ENCODE data around the gene TSEN54.

The TSEN54 gene

DNA sequence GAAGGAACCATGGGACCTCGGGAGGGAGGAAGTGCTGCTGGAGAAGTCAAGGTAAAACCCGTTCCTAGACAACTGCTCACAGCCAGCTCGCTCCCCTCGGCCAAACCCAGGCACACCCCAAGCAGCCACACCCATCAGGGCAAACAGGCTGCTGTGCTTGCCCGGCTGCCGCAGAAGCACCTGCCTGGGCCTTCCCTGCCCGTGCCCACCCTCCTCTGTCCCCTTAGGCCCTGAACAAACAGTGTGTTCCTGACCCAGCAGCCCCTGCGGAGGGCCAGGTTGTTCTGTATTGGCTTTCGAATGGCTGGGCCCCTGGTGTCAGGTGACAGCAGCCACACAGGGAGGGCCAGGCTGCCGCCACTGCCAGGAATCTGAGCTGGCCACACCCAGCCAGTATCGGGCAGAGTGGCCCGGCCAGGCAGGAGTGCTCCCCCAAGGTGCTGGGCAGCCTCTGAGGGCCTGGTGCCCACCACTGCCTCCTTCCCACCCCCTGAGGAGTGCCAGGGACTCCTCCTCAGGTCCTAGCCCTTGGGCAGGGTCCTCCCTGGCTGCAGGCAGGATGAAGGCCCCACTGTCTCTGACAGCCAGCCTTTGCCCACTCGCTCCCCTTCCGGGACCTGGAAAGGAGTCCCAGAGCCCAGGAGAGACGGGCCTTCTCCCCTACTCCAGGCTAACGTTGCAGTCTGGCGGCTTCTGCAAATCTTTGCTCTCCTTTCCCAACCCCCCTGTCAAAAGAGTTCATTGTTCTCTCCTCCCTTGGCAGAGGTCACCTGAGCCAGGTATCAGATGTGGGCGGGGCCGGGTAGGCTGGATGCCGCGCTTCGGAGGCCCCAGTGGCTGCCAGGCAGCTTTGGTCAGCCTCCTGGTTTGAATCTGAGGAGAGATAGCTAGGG lies 33.2 kb downstream of the TSEN54 start:
- DNase-seq, result no peak

DNA sequence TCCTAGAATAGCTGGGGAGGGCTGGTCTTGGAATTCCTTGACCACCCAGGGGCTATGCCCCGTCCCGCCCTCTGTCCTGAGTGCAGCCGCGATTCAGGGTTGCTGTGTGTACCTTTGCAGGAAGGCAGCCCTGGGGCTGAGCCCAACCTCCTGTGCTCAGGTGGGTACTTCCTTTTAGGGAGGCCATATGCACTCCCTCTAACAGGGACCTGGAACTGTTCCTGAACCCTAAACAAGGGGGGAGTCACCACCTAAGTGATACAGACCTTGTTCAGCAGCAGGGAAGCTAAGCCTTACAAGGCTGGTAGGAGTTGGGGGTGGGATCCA lies 33.8 kb downstream of the TSEN54 start:
- DNase-seq, result no peak

DNA sequence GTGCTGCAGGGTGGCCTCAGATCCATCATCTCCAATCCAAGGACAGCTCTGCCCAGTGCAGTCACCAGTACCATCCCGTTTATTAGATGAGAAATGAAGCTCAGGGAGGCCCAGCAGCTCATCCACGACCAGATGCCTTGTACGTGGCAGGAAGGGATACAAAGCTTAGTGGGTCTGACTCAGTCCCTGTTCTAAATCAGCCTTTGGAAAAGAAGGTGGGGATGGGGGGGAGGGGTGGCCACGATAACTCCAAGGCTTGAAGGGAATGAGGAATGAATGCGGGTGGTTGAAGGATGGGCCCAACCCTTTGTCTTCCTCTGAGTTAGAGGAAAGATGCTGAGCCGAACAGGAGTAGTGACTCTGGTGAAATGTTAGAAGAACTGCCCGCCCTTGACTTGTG lies 34.9 kb downstream of the TSEN54 start:
- DNase-seq, result no peak

DNA sequence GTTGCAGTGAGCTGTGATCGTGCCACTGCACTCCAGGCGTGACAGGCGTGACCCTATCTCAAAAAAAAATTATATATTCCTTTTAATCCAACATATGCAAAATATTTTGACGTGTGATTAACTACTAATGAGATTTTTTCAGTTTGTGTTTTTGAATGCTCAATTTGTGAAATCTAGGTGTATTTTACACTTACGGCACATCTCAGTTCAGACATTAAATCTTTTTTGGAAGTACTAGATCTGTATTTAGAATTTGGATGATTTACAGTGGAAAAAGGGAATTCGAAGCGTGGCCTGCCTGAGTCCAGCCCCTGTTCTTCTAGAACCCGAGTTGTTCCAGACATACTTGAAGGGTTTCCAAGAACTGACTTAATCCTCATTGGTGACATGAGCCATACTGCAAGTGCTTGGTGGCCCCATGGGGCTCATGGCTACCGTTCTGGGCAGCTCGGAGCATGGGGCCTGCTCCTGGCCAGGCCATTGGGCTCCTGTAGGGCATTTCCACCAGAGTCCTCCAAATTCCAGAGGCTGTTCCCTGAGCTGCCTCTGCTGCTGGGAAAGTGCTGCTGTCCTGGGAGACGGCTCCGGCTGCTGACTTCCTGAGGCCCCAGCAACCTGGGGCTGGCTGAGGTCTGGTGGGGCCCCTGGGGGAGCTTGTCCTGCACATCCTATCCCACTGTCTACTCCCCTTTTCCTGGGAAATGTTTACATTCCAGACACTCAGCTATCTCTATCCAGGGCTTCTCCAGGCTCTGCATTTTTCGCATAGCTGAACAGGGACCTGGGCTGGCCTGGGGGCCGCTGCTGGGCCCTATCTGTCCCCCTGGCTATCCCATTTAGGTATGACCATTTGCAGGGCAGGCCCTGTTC lies 36.3 kb downstream of the TSEN54 start:
- DNase-seq, result no peak

DNA sequence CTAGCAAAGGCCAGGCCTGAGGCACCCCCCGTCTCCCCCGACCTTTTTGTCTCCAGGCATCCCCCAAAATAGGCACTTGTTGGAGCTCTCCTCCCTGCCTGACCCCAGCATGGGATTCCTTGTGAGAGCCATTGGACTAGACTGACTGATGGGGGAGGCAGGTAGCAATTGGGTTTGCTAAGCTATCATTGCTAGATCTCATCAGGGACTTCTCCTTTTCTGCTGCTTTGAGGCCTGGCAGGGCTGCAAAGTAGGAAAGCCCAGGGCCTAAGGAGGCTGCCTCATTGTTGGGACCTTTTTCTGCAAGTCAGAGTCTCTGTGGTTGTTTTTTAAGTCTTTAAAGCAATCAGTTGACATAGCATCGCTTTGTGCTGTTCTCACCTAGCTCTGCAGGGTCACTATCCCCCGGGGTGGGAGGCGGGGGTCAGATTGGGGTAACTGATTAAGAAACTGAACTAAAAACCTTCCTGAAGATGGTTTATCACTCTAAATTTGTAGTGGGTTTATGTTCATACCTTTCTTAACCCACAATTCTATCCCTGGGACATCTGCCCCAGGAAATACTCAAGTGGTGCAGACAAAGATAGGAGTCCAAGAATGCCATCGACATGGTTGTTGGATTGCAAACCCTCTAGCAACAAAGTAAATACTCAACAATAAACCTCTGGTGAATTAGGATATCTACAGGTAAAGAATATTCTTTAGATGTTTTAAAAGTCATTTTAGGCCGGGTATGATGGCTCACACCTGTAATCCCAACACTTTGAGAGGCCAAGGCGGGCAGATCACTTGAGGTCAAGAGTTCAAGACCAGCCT lies 37.2 kb downstream of the TSEN54 start:
- DNase-seq, result no peak

DNA sequence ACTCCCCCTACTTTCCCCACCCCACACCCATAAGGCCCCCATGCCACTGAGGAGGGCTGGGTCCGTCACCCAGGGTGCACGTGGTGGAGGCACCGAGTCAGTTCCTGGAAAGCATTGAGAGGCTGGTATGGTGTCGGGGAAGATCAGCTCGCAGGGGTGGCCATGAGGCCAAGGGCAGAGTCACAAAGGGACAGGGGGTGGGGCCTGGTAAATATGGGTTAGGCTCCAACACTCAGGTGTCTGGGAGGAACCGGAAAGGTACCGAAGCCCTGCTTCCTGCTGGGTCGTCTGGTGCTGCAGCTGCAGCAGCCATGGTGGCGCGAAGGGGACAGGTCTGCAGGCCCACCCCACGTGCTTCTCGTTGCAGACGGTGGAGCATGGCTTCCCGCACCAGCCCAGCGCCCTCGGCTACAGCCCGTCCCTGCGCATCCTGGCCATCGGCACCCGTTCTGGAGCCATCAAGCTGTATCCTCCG lies 39.4 kb downstream of the TSEN54 start:
- DNase-seq, result no peak

DNA sequence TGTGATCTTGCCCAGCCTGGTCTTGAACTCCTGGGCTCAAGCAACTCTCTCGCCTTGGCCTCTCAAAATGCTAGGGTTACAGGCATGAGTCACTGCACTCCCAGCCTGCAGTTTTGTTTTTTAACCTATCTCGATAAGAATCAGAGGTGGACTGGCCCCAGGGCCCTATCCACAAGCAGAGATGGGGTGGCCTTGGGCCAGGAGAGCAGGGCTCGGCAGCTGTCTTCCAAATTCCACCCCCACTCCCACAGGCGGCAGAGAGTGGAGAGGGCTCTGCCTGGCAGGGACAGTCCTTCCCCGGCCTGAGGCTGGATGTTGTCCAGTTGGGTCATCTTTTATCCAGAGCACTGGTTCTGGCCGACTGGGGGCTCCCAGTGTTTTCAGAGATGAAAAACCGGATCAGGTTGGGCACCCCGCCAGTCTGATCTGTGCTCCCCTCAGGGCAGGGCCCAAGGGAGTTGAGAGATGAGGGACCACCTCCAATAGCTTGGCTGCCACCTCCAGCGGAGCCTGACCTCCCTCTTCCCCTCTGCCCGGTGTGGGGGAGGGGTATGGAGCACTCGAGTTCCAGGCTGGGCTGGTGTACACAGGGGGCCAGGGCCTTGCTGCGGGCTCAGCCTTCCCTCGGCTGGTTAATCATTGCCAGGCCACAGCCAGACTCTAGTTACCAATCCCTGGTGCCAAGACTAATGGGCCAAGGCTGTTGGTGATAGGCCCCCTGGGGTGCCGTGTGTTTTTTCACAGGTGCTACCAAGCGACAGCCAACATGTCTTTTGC lies 40.9 kb downstream of the TSEN54 start:
- DNase-seq, result no peak

DNA sequence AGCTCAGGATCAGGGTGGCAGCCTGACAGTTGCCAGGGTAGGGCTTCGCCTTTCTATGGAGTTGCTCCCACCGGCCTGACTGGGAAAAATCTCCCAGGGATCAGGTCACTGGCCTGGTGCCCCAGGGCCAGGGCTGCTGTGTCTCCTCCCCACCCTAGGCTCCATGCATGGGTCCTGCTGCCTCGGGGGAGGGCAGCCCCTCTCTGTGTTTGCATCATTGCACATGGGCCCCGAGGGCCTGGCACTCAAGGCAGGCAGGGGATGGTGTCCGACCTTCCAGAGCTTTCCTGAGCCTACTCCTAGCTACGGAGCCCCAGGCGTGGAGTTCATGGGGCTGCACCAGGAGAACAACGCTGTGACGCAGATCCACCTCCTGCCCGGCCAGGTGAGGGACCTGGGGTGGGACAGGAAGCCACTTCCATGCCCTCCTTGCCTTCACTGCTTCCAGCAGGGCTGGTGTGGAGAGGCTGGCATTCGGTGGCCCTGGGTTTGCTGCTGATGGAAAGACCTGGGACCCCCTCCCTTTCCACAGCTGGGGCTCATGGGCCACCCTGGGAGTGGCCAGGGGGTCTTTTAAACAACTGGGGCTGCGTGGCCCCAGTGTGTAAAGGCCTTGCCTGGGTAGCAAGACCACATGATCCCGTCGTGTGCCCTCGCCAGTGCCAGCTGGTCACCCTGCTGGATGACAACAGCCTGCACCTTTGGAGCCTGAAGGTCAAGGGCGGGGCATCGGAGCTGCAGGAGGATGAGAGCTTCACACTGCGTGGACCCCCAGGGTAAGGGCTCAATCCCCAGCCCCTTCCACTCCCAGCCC lies 41.7 kb downstream of the TSEN54 start:
- DNase-seq, result no peak

DNA sequence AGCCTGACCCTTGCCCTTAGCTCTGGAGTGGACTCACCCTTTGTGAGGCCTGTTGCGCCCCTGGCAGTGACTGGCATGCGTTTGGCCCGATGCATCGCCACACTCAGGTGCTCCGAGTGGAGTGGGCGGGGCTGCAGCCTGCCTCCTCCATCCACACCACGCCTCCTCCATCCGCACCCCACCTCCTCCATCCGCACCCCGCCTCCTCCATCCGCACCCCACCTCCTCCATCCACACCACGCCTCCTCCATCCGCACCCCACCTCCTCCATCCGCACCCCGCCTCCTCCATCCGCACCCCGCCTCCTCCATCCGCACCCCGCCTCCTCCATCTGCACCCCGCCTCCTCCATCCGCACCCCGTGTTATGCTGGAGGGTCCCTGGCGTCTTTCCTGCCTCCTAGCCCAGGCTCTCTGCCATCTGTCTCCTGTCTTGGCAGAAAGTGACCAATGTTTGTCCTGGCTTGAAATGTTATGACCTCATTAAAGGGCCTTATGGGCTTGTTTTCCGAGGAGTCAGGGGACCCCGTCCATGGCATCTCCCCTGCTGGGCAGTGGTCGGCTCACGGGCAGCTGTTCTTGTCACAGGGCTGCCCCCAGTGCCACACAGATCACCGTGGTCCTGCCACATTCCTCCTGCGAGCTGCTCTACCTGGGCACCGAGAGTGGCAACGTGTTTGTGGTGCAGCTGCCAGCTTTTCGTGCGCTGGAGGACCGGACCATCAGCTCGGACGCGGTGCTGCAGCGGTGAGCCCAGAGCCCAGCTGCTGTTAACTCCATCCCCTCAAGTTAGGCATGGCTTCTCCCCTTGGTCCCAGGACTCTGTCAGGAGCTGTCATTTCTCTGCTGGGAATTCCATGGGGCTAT lies 42.6 kb downstream of the TSEN54 start:
- DNase-seq, result no peak

DNA sequence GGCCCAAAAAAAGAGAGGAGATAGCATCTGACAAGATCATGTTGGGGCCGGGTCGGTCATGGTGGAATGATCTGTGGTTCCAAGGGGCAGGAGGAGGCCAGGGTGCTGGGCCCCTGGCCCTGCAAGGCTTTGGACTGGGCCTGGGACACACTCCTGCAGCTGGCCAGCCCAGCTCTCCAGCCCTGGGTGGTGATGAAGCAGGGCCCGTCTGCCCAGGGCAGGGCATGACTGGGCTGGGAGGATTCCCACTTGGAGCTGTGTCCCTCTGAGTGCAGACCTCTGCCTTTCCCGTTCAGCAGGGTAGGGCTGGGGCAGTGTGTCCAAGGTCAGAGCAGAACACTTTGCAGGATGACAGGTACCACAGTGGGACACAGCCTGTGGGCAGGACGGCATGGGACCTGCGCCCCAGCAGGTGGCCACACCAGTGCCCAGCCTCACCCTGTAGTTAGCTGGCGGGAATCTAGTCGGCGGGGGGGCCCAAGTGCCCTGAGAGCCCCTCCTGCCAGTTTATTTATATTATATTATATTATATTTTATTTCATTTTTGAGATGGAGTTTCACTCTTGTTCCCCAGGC lies 43.7 kb downstream of the TSEN54 start:
- DNase-seq, result no peak

DNA sequence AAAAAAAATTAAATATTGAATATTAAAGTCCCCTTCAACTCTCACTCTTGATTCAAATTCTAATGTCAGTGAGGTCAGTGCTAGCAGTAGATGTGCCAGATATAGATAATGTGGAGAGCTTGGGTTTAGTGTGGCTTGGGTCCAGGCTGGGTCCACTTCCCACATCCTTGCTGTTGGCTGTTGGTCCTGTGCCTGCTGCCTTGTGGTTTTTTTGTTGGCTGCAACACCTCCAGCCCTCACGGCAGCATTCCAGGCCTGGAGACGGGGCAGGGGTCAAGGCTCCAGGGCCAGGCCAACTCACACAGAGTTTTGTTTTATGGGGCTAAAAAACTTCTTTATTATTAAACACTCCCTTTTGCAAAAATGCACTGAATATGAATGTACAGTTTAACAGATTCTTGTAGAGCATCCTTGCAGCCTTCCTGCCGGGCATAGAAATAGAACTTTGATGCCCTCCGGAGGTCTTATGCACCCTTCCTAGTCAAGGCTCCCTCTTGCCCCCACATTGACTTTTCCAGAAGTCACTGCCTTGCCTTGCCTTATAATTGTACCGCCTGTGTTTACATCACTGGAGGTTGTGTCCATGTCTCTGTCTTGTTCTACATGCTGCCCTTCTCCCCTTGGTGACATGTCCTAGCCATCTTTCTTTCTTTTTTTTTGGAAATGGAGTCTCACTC lies 45.7 kb downstream of the TSEN54 start:
- DNase-seq, result no peak

DNA sequence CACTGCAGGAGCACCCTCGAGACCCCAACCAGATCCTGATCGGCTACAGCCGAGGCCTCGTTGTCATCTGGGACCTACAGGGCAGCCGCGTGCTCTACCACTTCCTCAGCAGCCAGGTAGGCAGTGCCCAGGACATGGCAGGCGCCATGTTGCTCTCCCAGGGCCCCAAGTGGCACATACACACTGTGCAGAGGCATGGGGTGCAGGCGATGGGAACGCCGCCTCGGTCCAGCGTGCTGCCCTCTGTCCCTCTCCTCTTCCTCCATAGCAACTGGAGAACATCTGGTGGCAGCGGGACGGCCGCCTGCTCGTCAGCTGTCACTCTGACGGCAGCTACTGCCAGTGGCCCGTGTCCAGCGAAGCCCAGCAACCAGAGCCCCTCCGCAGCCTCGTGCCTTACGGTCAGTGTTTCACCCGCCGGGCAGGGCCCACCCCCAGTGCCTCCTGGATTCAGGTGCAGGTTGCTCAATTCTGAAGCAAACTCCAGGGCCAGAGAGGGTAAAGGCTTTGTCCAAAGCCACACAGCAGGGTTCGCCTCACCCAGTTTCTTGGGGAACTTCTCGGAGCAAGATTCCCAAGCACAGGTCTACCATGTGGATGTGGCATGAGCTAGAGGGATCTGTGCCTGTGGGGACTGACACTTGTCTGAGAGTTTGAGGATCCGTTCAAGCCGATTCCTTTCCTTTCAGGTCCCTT lies 46.9 kb downstream of the TSEN54 start:
- DNase-seq, result no peak

DNA sequence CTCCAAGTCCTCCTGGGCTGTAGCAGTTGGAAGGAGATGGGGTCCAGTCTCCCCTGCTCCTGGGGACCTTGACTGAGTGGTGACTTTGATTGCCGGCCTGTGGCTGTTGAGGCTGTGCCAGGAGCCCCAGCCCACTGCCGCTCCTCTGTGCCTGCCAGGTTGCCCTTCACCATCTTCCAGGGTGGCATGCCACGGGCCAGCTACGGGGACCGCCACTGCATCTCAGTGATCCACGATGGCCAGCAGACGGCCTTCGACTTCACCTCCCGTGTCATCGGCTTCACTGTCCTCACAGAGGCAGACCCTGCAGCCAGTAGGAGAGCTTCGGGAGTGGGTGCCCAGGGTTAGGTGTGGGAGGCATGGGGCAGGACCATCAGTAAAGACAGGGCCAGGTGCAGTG lies 47.9 kb downstream of the TSEN54 start:
- DNase-seq, result no peak

DNA sequence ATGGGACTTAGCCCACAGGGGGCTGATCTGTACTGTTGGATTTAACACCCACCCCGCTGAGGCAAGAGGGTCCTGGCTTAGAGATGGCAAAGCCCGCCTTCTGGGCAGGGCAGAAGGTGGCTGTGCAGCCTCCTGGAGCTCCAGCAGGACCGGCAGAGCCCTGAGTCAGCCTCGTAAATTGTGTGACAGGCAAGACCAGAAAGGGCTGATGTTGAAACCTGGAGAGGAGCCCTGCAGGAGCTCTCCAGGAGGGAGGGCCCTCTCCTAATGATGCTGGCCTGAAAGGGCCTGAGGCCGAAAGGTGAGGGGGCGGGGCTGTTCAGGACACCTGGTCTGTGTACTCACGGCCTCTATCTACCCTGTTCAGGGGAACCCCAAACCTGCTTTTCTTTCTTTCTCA lies 48.7 kb downstream of the TSEN54 start:
- no peak for DNase-seq

DNA sequence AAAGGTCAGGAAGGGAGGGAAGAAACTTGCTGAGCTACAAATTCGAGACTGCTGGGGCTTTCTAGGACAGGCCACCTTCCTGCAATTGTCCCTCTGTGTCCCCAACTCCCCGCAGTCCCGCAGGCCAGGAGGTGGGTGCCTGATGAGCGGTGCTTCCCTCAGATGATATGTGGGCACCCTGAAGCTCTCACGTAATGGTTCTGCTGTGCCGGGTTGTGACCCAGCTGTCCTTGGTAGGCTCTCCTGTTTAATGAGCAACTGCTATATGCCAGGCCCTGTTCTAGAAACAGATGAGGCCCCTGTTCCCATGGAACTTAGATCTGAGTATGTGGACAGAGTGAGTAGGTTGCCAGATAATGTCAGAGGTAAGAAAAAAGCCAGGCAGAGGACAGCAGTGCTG lies 49.3 kb downstream of the TSEN54 start:
- no peak for DNase-seq

DNA sequence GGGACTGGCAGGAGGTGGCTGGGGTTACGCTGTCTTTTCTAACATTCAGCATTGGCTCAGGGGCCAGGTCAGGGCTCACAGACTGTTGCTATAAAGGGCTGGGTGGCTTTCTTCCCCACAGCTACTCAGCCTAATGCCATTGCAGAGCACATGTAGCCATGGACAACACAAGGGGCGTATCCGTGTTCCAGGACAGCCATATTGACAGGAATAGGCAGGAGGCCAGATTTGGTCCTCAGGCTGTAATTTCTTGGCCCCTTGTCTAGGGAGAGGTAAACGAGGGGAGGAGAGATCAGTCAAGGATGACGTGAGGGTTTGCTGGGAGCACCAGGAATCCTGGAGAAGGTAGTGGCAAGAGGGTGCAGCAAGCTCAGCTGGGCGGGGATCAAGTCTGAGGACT lies 50.1 kb downstream of the TSEN54 start:
- no peak for DNase-seq

DNA sequence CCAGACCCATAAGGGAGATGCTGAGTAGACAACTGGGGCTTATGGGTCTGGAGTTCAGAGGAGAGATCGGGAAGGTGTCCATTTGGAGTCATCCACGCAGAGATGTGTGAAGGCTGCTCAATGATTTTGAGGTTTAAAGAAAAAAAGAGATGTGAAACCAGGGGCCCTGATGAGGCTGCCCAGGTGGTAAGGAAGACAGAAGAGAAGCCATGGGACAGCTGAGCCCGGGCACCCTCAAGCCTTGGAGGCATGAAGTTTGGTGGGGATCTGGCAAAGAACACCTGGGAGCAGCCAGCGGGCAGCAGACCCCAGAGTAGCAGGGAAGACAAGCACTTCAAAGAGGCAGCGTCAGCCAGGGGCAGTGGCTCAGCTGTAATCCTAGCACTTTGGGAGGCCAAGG lies 50.5 kb downstream of the TSEN54 start:
- no peak for DNase-seq

DNA sequence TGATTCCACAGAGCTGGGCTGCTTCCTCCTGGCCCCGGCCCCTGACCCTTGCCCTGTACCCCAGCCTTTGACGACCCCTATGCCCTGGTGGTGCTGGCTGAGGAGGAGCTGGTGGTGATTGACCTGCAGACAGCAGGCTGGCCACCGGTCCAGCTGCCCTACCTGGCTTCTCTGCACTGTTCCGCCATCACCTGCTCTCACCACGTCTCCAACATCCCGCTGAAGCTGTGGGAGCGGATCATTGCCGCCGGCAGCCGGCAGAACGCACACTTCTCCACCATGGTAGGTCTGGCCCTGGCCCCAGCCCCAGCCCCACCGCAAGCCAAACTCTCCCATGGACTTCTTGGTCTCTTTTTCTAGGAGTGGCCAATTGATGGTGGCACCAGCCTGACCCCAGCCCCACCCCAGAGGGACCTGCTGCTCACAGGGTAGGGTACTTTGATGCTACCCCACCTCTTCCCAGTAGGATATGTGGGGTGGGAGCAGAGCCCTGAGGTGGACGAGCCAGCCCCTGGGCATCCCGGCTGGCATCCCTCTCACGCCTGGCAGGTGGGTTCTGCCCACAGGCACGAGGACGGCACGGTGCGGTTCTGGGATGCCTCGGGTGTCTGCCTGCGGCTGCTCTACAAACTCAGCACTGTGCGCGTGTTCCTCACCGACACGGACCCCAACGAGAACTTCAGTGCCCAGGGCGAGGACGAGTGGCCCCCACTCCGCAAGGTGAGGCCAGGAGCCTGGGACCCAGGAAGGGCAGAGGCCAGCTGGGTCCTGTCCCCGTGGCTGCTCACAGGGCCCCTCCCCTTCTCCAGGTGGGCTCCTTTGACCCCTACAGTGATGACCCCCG lies 52.3 kb downstream of the TSEN54 start:
- DNase-seq, result no peak

Data from NCI-H2227 treated with DMSO at 0.1 percent for 48 hours (cell line).